GM12892 (cell line): ENCODE results near the gene HDAC4.

Source experiments
- POLR2A ChIP-seq: IDR thresholded peaks from 2 replicates; pipeline ENCODE4 v1.6.1; 2011; ENCODE audit warnings: low read depth, low read length, control low read depth
- POLR2AphosphoS5 ChIP-seq: IDR thresholded peaks from 2 replicates; pipeline ENCODE4 v1.6.1; 2011; ENCODE audit warnings: low read depth, low read length, control low read depth

DNA sequence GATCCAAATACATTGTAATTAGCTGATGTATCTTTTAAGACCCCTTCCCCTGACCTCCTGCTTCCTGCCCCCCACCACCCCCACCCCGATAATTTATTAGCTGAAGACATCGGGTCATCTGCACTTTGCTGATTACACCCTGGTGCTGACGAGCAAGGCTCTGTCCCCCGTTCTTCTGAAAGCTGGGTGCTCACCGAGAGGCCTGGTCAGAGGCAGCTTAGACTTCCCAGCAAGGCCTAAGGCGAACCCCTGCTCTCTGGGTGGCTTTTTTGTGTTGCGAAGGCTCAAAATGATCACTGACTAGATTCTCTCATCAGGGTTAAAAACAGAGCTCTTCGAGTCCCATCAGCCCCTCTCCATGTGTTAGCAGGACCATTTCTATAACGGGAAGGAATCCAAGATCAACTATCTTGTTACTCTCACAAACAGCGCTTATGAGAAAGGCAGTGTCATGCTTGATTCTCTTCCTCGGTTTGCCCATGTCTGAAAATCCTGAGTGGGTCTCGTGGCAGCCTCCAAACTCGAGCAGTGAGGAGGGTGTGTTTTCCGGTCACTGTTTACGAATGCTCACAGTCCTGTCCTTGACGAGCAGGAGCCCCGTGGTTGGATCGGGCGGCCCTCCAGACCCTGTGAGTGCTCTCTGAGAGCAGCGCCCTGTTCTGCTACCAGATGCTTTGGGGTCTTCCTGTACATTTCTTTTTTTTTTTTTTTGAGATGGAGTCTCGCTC lies 201.6 kb downstream of the HDAC4 start:
- TF ChIP-seq POLR2A: no peak
- TF ChIP-seq POLR2AphosphoS5: no peak
